VCaP (cell line): Measurements from ENCODE around the gene HELZ.
"Not testable (repeated sequence)": the region's sequence is repeated elsewhere in the genome, so short reads cannot be mapped to it uniquely, and the experiment has no call there.

Source experiments
- H3K27ac ChIP-seq: fragments of 450-650 bp; 2 replicates; pipeline ENCODE4 v1.5.1; 2017
- CTCF ChIP-seq: fragments of 450-650 bp; conservative IDR thresholded peaks from 2 replicates; pipeline ENCODE4 v1.5.1; 2017; ENCODE audit warnings: mild to moderate bottlenecking, moderate library complexity

HELZ gene

GRCh38 chr17:67211742-67212141 lies 33.3 kb downstream of the HELZ start:
- TF ChIP-seq CTCF, result no peak
- H3K27ac ChIP-seq, result no peak overlapping the region

- TF ChIP-seq CTCF, result no peak
- H3K27ac ChIP-seq, result no peak overlapping the region
Observed at GRCh38 chr17:67210915-67211314, 34.1 kb downstream of the HELZ start.

GRCh38 chr17:67208232-67208631 lies 36.8 kb downstream of the HELZ start:
- TF ChIP-seq CTCF, result no peak

DNA sequence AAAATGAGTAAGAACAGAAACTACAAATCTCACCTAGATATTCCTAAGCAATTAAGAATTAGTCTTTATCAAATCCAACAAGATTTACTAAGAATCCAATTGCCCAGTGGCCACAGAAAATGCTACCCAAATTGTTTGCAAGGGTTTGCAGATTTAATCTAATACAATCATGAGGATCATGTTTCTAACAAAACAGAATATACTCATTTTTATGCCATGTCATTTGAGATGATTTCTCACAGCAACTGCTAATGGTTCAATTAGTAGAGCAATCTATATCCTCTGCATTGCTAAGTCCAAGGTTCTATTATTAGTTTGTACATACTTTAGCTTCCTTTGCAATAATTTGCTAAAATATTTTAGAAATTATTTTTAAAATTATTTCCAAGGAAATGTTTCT lies 41.2 kb downstream of the HELZ start:
- H3K27ac ChIP-seq, result no peak overlapping the region
- no peak for TF ChIP-seq CTCF

More at GRCh38 chr17:67208232-67208631, 36.8 kb downstream of the HELZ start:
- H3K27ac ChIP-seq, result no peak overlapping the region

DNA sequence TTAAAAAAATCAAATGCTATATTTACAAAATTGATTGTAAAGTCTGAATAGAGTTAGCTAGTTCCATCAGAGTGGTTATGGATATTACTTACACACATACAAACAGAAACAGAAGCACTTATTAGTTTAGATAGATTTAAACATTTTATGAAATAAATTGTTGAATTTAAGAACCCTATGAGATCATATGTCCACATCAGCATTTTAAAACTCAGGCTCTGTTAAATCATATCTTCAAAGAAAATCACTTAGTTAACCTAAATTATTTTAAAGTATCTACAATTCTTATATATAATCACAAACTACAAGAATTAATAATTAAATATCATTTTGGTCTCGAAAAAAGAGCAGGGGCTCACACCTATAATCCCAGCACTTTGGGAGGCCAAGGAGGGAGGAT lies 42.5 kb downstream of the HELZ start:
- H3K27ac ChIP-seq, result no peak overlapping the region
- TF ChIP-seq CTCF, result no peak

- TF ChIP-seq CTCF, result peak; percentile 61; the same call in 1 of the 2 replicates
- no peak overlapping the region for H3K27ac ChIP-seq
Observed at GRCh38 chr17:67200727-67201301, 44.2 kb downstream of the HELZ start.

DNA sequence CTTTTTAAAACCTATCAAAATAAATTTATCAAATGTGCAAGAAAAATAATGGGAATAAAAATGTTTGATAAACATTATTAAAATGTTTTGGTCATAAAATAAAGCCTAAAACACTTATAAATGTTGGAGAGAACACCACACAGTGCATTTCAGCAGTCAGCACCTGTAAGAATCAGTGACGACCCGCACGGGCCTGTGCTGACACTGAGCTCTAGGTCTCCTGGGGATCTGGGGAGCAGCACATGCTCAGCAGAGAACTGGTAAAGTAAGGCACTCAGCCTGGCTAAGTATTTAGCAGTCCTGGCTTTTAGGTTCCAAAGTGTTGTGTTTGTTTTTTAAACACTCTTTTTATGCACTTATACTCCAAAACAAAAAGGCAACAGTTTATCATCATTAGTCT lies 46.9 kb downstream of the HELZ start:
- TF ChIP-seq CTCF, result no peak
- H3K27ac ChIP-seq, result no peak overlapping the region

- not testable (repeated sequence) for H3K27ac ChIP-seq
Observed at GRCh38 chr17:67197023-67197422, 48.0 kb downstream of the HELZ start.
